HepG2 (cell line): Measurements from ENCODE around the gene PRH2. TPM values are rescaled to one million over a fixed set of nuclear protein-coding genes. Genes with fewer than 3 reads are reported as not detected.

Experiments used
- ATAC-seq: fragments of 200-7000 bp; cut with Tn5 transposase; 3 replicates; pipeline ENCODE4 v1.9.1; 2020; ENCODE audit warnings: mild to moderate bottlenecking, moderate library complexity
- BruUV-seq: library from RNA; stranded (reverse); fragments of 400-500 nt; replicated peaks from 2 replicates; lab custom pipeline; 2021; lab: Mats Ljungman, UMichigan
- CTCF ChIA-PET: fragments of 300-600 bp; formaldehyde crosslinking; extraction: SDS; loops from one replicate; lab custom pipeline; 2021; ENCODE audit warnings: low total read pairs, inconsistent platforms, low intra/inter-chr PET ratio; lab: Yijun Ruan, JAX
- POLR2A ChIA-PET: fragments of 350-600 bp; sonication (Branson Sonifier 250); formaldehyde crosslinking; loops from one replicate; lab custom pipeline; 2020; ENCODE audit warnings: antibody characterized with exemption, inconsistent platforms; lab: Yijun Ruan, JAX
- DNase-seq: peaks from one replicate; pipeline ENCODE4 v3.0.0-alpha.2; 2015; ENCODE audit warnings: low spot score
- FAIRE-seq: peaks from 3 replicates; lab custom pipeline; 2011; peaks lifted over from hg19 to GRCh38; lab: Jason Lieb, UNC
- H2AFZ ChIP-seq: one replicate; pipeline ENCODE4 v1.6.1; 2011; ENCODE audit warnings: low read length, inconsistent platforms
- H3K27ac ChIP-seq: fragments of 300-600 bp; 3 replicates; pipeline ENCODE4 v1.8.0; 2011; ENCODE audit warnings: mixed run types, mild to moderate bottlenecking, mixed read lengths, low read length, inconsistent platforms; ENCODE audit not compliant: insufficient read depth; ENCODE audit errors: extremely low read length
- H3K27me3 ChIP-seq, 2 experiments: fragments of 200-600 bp in 1 of 2; 2 replicates in 1 of 2; 3 replicates in 1 of 2; pipeline versions ENCODE4 v1.6.0 to v1.8.0; 2011; ENCODE audit warnings: low read length in 2 of 2, mild to moderate bottlenecking in 2 of 2, moderate library complexity in 2 of 2, inconsistent platforms in 1 of 2; ENCODE audit not compliant: insufficient read depth in 2 of 2, control insufficient read depth in 1 of 2
- H3K36me3 ChIP-seq, 2 experiments: fragments of 200-600 bp in 1 of 2; replicated peaks in 1 of 2; 2 replicates in 1 of 2; 3 replicates in 1 of 2; pipeline versions ENCODE4 v1.5.1 to v1.8.0; 2011; ENCODE audit warnings: low read length in 2 of 2, inconsistent platforms in 1 of 2; ENCODE audit not compliant: insufficient read depth in 2 of 2, control insufficient read depth in 1 of 2
- H3K4me1 ChIP-seq: 2 replicates; pipeline ENCODE4 v1.5.1; 2012; ENCODE audit warnings: low read length, inconsistent platforms; ENCODE audit not compliant: insufficient read depth
- H3K4me2 ChIP-seq: 2 replicates; pipeline ENCODE4 v1.6.0; 2011; ENCODE audit warnings: low read depth, low read length, inconsistent platforms
- H3K4me3 ChIP-seq, 3 experiments: fragments of 200-600 bp in 1 of 3; sonication (generic), shearing (Covaris generic) in 1 of 3; replicated peaks in 1 of 3; 2 replicates each; pipeline ENCODE4 v1.5.1; 2011 to 2016; ENCODE audit warnings: low read length in 3 of 3, inconsistent platforms in 2 of 3, low read depth in 2 of 3, mild to moderate bottlenecking in 2 of 3, control low read depth in 1 of 3, mixed read lengths in 1 of 3; ENCODE audit not compliant: insufficient read depth in 1 of 3
- H3K79me2 ChIP-seq: one replicate; pipeline ENCODE4 v1.6.1; 2011; ENCODE audit warnings: low read length, inconsistent platforms; ENCODE audit not compliant: insufficient read depth
- H3K9ac ChIP-seq: 2 replicates; pipeline ENCODE4 v1.6.0; 2011; ENCODE audit warnings: mild to moderate bottlenecking, low read depth, low read length, inconsistent platforms; ENCODE audit not compliant: insufficient read depth
- H3K9me3 ChIP-seq: 2 replicates; pipeline ENCODE4 v1.5.1; 2012; ENCODE audit warnings: mild to moderate bottlenecking, low read length
- H4K20me1 ChIP-seq: 2 replicates; pipeline ENCODE4 v1.6.0; 2011; ENCODE audit warnings: inconsistent platforms, mild to moderate bottlenecking, low read length, moderate library complexity; ENCODE audit not compliant: insufficient read depth
- CCDC6 ChIP-seq: sonication (generic); formaldehyde crosslinking; IDR thresholded peaks from 2 replicates; pipeline ENCODE4 v1.8.1; 2022; ENCODE audit warnings: mild to moderate bottlenecking, missing genetic modification reagents, moderate library complexity
- KDM4B ChIP-seq: sonication (generic); formaldehyde crosslinking; IDR thresholded peaks from 2 replicates; pipeline ENCODE4 v1.4.0; 2020; ENCODE audit warnings: missing genetic modification reagents
- NAIF1 ChIP-seq: sonication (generic); formaldehyde crosslinking; IDR thresholded peaks from 2 replicates; pipeline ENCODE4 v1.5.0; 2020; ENCODE audit warnings: mild to moderate bottlenecking, missing genetic modification reagents, borderline replicate concordance
- NFE2L2 ChIP-seq: fragments of 150-350 bp; IDR thresholded peaks from 2 replicates; pipeline ENCODE4 v1.6.1; 2014; ENCODE audit warnings: low read length
- NR3C1 ChIP-seq: sonication (generic); formaldehyde crosslinking; IDR thresholded peaks from 2 replicates; pipeline ENCODE4 v1.4.0; 2020; ENCODE audit warnings: missing genetic modification reagents
- PAF1 ChIP-seq: IDR thresholded peaks from 2 replicates; pipeline ENCODE4 v1.6.1; 2016; ENCODE audit warnings: missing genetic modification reagents, missing compliant biosample characterization
- PITX1 ChIP-seq: sonication (generic); formaldehyde crosslinking; IDR thresholded peaks from 2 replicates; pipeline ENCODE4 v1.5.1; 2020; ENCODE audit warnings: mild to moderate bottlenecking, missing genetic modification reagents
- POLR2G ChIP-seq: fragments of 200-400 bp; formaldehyde crosslinking; IDR thresholded peaks from 2 replicates; pipeline ENCODE4 v1.6.1; 2018; ENCODE audit warnings: mild to moderate bottlenecking, low read depth, low read length, moderate library complexity
- TFDP1 ChIP-seq: IDR thresholded peaks from 2 replicates; pipeline ENCODE4 v1.6.1; 2016; ENCODE audit warnings: missing compliant biosample characterization, missing genetic modification reagents, borderline replicate concordance
- ZBTB38 ChIP-seq: sonication (generic); formaldehyde crosslinking; IDR thresholded peaks from 2 replicates; pipeline ENCODE4 v1.5.1; 2020; ENCODE audit warnings: mild to moderate bottlenecking, missing genetic modification reagents
- ZNF101 ChIP-seq: sonication (generic); formaldehyde crosslinking; IDR thresholded peaks from 2 replicates; pipeline ENCODE4 v1.4.0; 2020; ENCODE audit warnings: mild to moderate bottlenecking, low read depth, missing genetic modification reagents, borderline replicate concordance
- ZNF577 ChIP-seq: sonication (generic); formaldehyde crosslinking; IDR thresholded peaks from 2 replicates; pipeline ENCODE4 v1.4.0; 2020; ENCODE audit warnings: mild to moderate bottlenecking, low read depth, missing genetic modification reagents, borderline replicate concordance
- ZNF616 ChIP-seq: sonication (generic); formaldehyde crosslinking; IDR thresholded peaks from 2 replicates; pipeline ENCODE4 v1.5.0; 2020; ENCODE audit warnings: low read depth, mild to moderate bottlenecking, missing genetic modification reagents
- ZNF773 ChIP-seq: sonication (generic); formaldehyde crosslinking; IDR thresholded peaks from 2 replicates; pipeline ENCODE4 v1.4.0; 2020; ENCODE audit warnings: missing genetic modification reagents, borderline replicate concordance
- WGBS: methylation state at CpG from one replicate; pipeline ENCODE4 v1.1.6; 2017; ENCODE audit warnings: low lambda C conversion rate; 5-methylcytosine and 5-hydroxymethylcytosine counted together
- in situ Hi-C: cut with HindIII; loops from 2 replicates; pipeline ENCODE4 v1.10.0; 2017; ENCODE audit warnings: low pct_unique_long_range_greater_than_20kb; ENCODE audit not compliant: extremely low pct_ligation_motif_present
- intact Hi-C: fragments of 100-400 bp; cut with micrococcal nuclease; formaldehyde crosslinking; loops from one replicate; pipeline ENCODE4 v1.10.0; 2022; ENCODE audit not compliant: unreplicated experiment
- polyA plus RNA-seq, 8 experiments: library from polyadenylated mRNA; depleted of rRNA in 3 of 8; stranded (reverse) in 7 of 8; unstranded in 1 of 8; fragments of >200 nt; fragmentation: Illumina TruSeq in 4 of 8; extraction: Trizol in 4 of 8; gene quantifications; 2 replicates each; pipeline versions ENCODE4 v1.2.1 to v1.2.3, GENCODE V29; 2011 to 2016; ENCODE audit warnings: low read depth in 4 of 8, missing spikeins in 1 of 8, mixed read lengths in 1 of 8; ENCODE audit not compliant: insufficient read depth in 1 of 8
- total RNA-seq, 5 experiments: library from RNA; depleted of rRNA; stranded (reverse); fragments of >200 nt; fragmentation: Illumina TruSeq; extraction: Trizol; gene quantifications; 2 replicates each; pipeline ENCODE4 v1.2.3, GENCODE V29; 2016; ENCODE audit warnings: low read depth in 1 of 5
- TF ChIP-seq, protein P1 (sequence below): sonication (generic); formaldehyde crosslinking; IDR thresholded peaks from 2 replicates; pipeline ENCODE4 v1.4.0; 2020; ENCODE audit warnings: missing genetic modification reagents
- TF ChIP-seq, protein P2 (sequence below): IDR thresholded peaks from 2 replicates; pipeline ENCODE4 v1.6.1; 2016; ENCODE audit warnings: low read depth, control low read depth
- TF ChIP-seq, protein P3 (sequence below): sonication (generic); formaldehyde crosslinking; IDR thresholded peaks from 2 replicates; pipeline ENCODE4 v1.4.0; 2020; ENCODE audit warnings: mild to moderate bottlenecking, missing genetic modification reagents

The PRH2 gene
- total and polyA plus RNA-seq, 2 of the 13 experiments (the other 11 are each of a cell fraction or from before 2014, with no cell fraction given) = 0.24 to 0.48 TPM

DNA sequence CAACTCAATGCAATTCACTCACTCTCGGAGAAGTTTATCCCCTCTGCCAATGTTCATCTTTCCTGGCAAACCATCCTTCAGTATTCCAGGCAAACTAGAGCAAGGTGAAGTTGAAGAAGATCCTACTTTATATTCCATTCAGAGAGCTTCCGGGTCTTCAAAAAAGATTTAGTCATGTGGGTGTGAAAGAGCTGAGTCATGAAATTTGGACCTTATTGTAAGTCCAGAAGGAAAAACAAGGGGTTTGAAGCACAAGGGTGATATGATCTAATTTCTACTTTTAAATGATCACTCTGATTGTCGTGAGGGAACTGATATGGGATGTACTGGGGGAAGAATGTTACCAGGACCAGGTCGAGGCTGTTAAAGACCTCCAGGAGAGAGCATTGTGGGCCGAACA is 2.8 kb upstream of the PRH2 start (continued):
- TF ChIP-seq, protein P1, sequence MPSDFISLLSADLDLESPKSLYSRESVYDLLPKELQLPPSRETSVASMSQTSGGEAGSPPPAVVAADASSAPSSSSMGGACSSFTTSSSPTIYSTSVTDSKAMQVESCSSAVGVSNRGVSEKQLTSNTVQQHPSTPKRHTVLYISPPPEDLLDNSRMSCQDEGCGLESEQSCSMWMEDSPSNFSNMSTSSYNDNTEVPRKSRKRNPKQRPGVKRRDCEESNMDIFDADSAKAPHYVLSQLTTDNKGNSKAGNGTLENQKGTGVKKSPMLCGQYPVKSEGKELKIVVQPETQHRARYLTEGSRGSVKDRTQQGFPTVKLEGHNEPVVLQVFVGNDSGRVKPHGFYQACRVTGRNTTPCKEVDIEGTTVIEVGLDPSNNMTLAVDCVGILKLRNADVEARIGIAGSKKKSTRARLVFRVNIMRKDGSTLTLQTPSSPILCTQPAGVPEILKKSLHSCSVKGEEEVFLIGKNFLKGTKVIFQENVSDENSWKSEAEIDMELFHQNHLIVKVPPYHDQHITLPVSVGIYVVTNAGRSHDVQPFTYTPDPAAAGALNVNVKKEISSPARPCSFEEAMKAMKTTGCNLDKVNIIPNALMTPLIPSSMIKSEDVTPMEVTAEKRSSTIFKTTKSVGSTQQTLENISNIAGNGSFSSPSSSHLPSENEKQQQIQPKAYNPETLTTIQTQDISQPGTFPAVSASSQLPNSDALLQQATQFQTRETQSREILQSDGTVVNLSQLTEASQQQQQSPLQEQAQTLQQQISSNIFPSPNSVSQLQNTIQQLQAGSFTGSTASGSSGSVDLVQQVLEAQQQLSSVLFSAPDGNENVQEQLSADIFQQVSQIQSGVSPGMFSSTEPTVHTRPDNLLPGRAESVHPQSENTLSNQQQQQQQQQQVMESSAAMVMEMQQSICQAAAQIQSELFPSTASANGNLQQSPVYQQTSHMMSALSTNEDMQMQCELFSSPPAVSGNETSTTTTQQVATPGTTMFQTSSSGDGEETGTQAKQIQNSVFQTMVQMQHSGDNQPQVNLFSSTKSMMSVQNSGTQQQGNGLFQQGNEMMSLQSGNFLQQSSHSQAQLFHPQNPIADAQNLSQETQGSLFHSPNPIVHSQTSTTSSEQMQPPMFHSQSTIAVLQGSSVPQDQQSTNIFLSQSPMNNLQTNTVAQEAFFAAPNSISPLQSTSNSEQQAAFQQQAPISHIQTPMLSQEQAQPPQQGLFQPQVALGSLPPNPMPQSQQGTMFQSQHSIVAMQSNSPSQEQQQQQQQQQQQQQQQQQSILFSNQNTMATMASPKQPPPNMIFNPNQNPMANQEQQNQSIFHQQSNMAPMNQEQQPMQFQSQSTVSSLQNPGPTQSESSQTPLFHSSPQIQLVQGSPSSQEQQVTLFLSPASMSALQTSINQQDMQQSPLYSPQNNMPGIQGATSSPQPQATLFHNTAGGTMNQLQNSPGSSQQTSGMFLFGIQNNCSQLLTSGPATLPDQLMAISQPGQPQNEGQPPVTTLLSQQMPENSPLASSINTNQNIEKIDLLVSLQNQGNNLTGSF = no peak
- TF ChIP-seq CCDC6 (CRISPR knock-in tag) = no peak
- TF ChIP-seq ZNF616 = no peak
- TF ChIP-seq ZNF101 (CRISPR knock-in tag) = no peak
- no peak for TF ChIP-seq ZBTB38 (CRISPR knock-in tag)
- TF ChIP-seq ZNF773 = no peak
- no peak for TF ChIP-seq NR3C1
- peak; percentile 37; the same call in 1 of the 2 replicates for TF ChIP-seq NFE2L2
- TF ChIP-seq PITX1 = no peak
- no peak for TF ChIP-seq ZNF577 (CRISPR knock-in tag)

DNA sequence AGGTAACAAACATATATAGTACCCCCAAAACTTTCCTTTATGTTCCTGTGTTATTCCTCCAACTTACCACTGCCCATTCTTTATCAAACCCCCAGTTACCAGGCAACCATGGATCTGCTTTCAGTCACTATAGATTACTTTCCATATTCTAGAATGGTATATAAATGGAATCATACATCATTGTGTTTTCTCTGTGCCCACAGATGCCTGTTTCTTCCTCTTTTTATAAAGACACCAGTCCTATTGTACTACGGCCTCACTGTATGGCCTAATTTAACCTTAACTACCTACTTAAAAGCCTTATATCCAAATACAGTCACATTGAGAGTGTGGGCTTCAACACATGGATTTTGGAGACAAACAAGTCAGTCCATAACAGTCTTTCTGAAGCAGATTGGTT is 7.5 kb downstream of the PRH2 start:
- ChIA-PET POLR2A (no interaction called here), CTCF (no interaction called here)
- in situ Hi-C loops (no loop called here), intact Hi-C loops (no loop called here)
- DNase-seq (no peak), FAIRE-seq (no peak), ATAC-seq (no peak)
- no peak overlapping the region for H2AFZ ChIP-seq
- no peaks in the 10 kb centered on the region for H4K20me1 ChIP-seq
- H3K27ac ChIP-seq = no peak overlapping the region
- no peaks in the 10 kb centered on the region for H3K9me3 ChIP-seq
- H3K36me3 ChIP-seq = no peaks in the 10 kb centered on the region
- no peaks in the 10 kb centered on the region for H3K4me1 ChIP-seq
- no peaks in the 10 kb centered on the region for H3K27me3 ChIP-seq
- H3K79me2 ChIP-seq = no peaks in the 10 kb centered on the region
- H3K4me2 ChIP-seq = no peak overlapping the region
- no peak overlapping the region for H3K9ac ChIP-seq
- H3K4me3 ChIP-seq = no peak overlapping the region
- 97% methylated on average over 1 of the region's 1 CpG for WGBS
- TF ChIP-seq, protein P2, sequence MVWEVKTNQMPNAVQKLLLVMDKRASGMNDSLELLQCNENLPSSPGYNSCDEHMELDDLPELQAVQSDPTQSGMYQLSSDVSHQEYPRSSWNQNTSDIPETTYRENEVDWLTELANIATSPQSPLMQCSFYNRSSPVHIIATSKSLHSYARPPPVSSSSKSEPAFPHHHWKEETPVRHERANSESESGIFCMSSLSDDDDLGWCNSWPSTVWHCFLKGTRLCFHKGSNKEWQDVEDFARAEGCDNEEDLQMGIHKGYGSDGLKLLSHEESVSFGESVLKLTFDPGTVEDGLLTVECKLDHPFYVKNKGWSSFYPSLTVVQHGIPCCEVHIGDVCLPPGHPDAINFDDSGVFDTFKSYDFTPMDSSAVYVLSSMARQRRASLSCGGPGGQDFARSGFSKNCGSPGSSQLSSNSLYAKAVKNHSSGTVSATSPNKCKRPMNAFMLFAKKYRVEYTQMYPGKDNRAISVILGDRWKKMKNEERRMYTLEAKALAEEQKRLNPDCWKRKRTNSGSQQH = no peak
- TF ChIP-seq PAF1 (CRISPR knock-in tag) (no peak), KDM4B (CRISPR knock-in tag) (no peak), TFDP1 (CRISPR knock-in tag) (no peak), NAIF1 (no peak), POLR2G (no peak)
- TF ChIP-seq, protein P3, sequence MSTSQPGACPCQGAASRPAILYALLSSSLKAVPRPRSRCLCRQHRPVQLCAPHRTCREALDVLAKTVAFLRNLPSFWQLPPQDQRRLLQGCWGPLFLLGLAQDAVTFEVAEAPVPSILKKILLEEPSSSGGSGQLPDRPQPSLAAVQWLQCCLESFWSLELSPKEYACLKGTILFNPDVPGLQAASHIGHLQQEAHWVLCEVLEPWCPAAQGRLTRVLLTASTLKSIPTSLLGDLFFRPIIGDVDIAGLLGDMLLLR (CRISPR knock-in tag) = no peak
- BruUV-seq = no TSS peak
